Psoas muscle (tissue), 8 donors: ENCODE results near the gene VPS13D. TPM values are rescaled to one million over a fixed set of nuclear protein-coding genes. Genes with fewer than 3 reads are reported as not detected.

Source experiments
- ATAC-seq, 4 donors: fragments of 200-7000 bp; cut with Tn5 transposase; one replicate each; pipeline ENCODE4 v1.9.1; 2020; ENCODE audit warnings: moderate library complexity in 3 of 4, mild to moderate bottlenecking in 2 of 4
- DNase-seq, 2 donors: peaks; one replicate each; pipeline ENCODE4 v3.0.0-alpha.2; 2020
- H3K27ac ChIP-seq: fragments of 200-600 bp; one replicate; pipeline ENCODE4 v1.8.0; 2022
- H3K27me3 ChIP-seq, 3 donors: fragments of 200-600 bp in 1 of 3; one replicate each; pipeline versions ENCODE4 v1.6.1 to v1.8.0; 2013 to 2022; ENCODE audit warnings: low read length in 2 of 3, mild to moderate bottlenecking in 2 of 3, moderate library complexity in 1 of 3; ENCODE audit not compliant: insufficient read depth in 3 of 3
- H3K36me3 ChIP-seq, 2 donors: fragments of 200-600 bp in 1 of 2; one replicate each; pipeline versions ENCODE4 v1.6.1 to v1.8.0; 2013 to 2022; ENCODE audit warnings: low read depth in 1 of 2, mild to moderate bottlenecking in 1 of 2, moderate library complexity in 1 of 2; ENCODE audit not compliant: insufficient read depth in 1 of 2
- H3K4me1 ChIP-seq: fragments of 200-600 bp; one replicate; pipeline ENCODE4 v1.8.0; 2022
- H3K4me3 ChIP-seq: fragments of 200-600 bp; one replicate; pipeline ENCODE4 v1.8.0; 2022; ENCODE audit warnings: mild to moderate bottlenecking
- H3K9me3 ChIP-seq: fragments of 200-600 bp; one replicate; pipeline ENCODE4 v1.8.0; 2022
- CTCF ChIP-seq: fragments of 200-600 bp; IDR thresholded peaks from one replicate; pipeline ENCODE4 v1.8.0; 2022; ENCODE audit warnings: antibody characterized with exemption
- WGBS, 3 donors: extraction: QIAGEN DNeasy Blood & Tissue Kit; methylation state at CpG; one replicate each; pipeline versions ENCODE4 v1.1.6 to v1.1.7; 2013; 5-methylcytosine and 5-hydroxymethylcytosine counted together
- intact Hi-C, 2 donors: fragments of 100-400 bp; cut with DNase I; formaldehyde crosslinking; loops; one replicate each; pipeline versions ENCODE4 v1.11.0 to v1.14.2; 2022
- polyA plus RNA-seq, 3 donors: library from polyadenylated mRNA; stranded (reverse); fragments of 200-250 nt; gene quantifications; one replicate each; pipeline ENCODE4 v1.2.3, GENCODE V29; 2013
- total RNA-seq, 4 donors: library from RNA; stranded (reverse); fragmentation: NEBNext Ultra II Directional in 2 of 4; extraction: Animal tissue kit (Norgen Biotek cat#: 25700) in 2 of 4; gene quantifications; one replicate each; pipeline versions ENCODE4 v1.2.1 to v1.2.4, GENCODE V29; 2021 to 2023
- donor health status: healthy with polysubstance abuse.
- donor health status: DM: no; HTN: no; CAD: no; lungs with moderate emphysema.
- donor health status: Bipolar disorder and iron deficiency.
- donor health status: healthy.
- donor health status: DM: yes; HTN: yes; CAD: no.
- donor health status: DM: no; HTN: no; CAD: no.
- donor health status: DM: no; HTN: no; CAD: no.
- donor health status: DM: yes; HTN: yes; CAD: no.

VPS13D gene
- total and polyA plus RNA-seq, 7 donors = 19.9 to 69.1 (median 45.3) TPM

- DNase-seq (no peak), ATAC-seq (no peak)
- Histone ChIP-seq H3K27ac (peak overlapping the region; percentile 28), H3K4me3 (no peak overlapping the region), H3K4me1 (peaks cover 64% of the 10 kb centered on the region), H3K36me3 (peaks cover 0 to 12% of the 10 kb centered on the region in 2 donors), H3K27me3 (no peaks in the 10 kb centered on the region), H3K9me3 (no peaks in the 10 kb centered on the region)
- no peak for TF ChIP-seq CTCF
- 52 to 88% (median 76%) methylated on average over 1 of the region's 1 CpG for WGBS, 3 donors
- intact Hi-C loops = no loop called here
Measured at GRCh38 chr1:12456979-12457378, 227.1 kb downstream of the VPS13D start.

- Histone ChIP-seq H3K9me3 (no peaks in the 10 kb centered on the region), H3K4me1 (peaks cover 64% of the 10 kb centered on the region), H3K27ac (peak overlapping the region; percentile 42), H3K4me3 (no peak overlapping the region), H3K36me3 (peaks cover 0 to 12% of the 10 kb centered on the region in 2 donors), H3K27me3 (no peaks in the 10 kb centered on the region)
- ATAC-seq (peak in 3 of 4 donors; percentile 24 to 37 (median 24)), DNase-seq (peak; percentile 54 to 61)
- intact Hi-C loops = no loop called here
- TF ChIP-seq CTCF = no peak
- WGBS, 3 donors = 66 to 73% (median 68%) methylated on average over 4 of the region's 4 CpGs
Measured at GRCh38 chr1:12457771-12458170, 227.9 kb downstream of the VPS13D start.

- no peaks in the 10 kb centered on the region for H3K27me3 ChIP-seq
- intact Hi-C loops = no loop called here
- 4 to 23% (median 15%) methylated on average over 1 of the region's 1 CpG for WGBS, 3 donors
- TF ChIP-seq CTCF = no peak
- DNase-seq (peak in 1 of 2 donors; percentile 56), ATAC-seq (peak in 1 of 4 donors; percentile 28)
- no peak overlapping the region for H3K4me3 ChIP-seq
- H3K36me3 ChIP-seq = peaks cover 0 to 12% of the 10 kb centered on the region in 2 donors
- peak overlapping the region; percentile 42 for H3K27ac ChIP-seq
- peaks cover 64% of the 10 kb centered on the region for H3K4me1 ChIP-seq
- no peaks in the 10 kb centered on the region for H3K9me3 ChIP-seq
Measured at GRCh38 chr1:12458571-12458970, 228.7 kb downstream of the VPS13D start.

- DNase-seq (no peak), ATAC-seq (no peak)
- Histone ChIP-seq H3K27ac (peak overlapping the region; percentile 63), H3K4me3 (no peak overlapping the region), H3K36me3 (peaks cover 0 to 12% of the 10 kb centered on the region in 2 donors), H3K27me3 (no peaks in the 10 kb centered on the region), H3K9me3 (no peaks in the 10 kb centered on the region), H3K4me1 (peaks cover 64% of the 10 kb centered on the region)
- intact Hi-C loops = loop anchor here in 1 of 2 donors (5.0 kb wide), 1 partner anchor 33 kb away; no protein-coding TSS in a partner anchor
- WGBS, 3 donors = 54 to 89% (median 67%) methylated on average over 6 of the region's 6 CpGs
- no peak for TF ChIP-seq CTCF
Measured at GRCh38 chr1:12460121-12460520, 230.3 kb downstream of the VPS13D start.
